Suprapubic skin (tissue), 3 donors: ENCODE data around the gene RPSA.

ENCODE experiments used
- POLR2A ChIP-seq, 2 donors: fragments of 450-650 bp; IDR thresholded peaks; one replicate each; pipeline ENCODE4 v1.6.1; 2017; ENCODE audit warnings: antibody characterized with exemption in 2 of 2, mild to moderate bottlenecking in 2 of 2, moderate library complexity in 2 of 2
- TF ChIP-seq, protein P1 (sequence below), 2 donors: fragments of 200-600 bp in 1 of 2; fragments of 450-650 bp in 1 of 2; sonication (generic) in 1 of 2; IDR thresholded peaks; one replicate each; pipeline ENCODE4 v1.5.1; 2016 to 2019; ENCODE audit warnings: antibody characterized with exemption in 2 of 2, mild to moderate bottlenecking in 1 of 2, moderate library complexity in 1 of 2

DNA sequence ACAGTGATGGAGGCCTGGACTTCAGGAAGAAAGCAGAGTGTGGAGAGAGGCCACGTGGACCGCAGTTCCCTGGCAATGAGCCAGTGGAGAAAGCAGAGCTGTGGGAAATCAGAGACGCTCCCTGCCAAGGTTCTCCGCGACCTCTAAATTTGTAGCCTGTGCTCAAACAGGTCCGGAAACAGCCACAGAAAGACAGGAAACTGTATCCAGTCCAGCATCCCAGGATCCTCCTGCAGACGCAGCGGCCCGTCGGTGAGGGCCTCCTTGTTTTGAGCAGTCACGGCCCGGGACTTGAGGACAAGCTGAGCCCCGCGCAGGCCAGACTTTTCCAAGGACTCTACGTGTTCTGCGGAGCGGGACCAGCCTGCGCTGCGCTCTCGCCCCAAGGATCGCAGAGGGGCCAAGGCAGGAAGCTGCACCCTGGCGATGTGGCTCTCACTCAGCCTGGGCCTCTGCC lies 22.3 kb downstream of the RPSA start:
- TF ChIP-seq, protein P1, sequence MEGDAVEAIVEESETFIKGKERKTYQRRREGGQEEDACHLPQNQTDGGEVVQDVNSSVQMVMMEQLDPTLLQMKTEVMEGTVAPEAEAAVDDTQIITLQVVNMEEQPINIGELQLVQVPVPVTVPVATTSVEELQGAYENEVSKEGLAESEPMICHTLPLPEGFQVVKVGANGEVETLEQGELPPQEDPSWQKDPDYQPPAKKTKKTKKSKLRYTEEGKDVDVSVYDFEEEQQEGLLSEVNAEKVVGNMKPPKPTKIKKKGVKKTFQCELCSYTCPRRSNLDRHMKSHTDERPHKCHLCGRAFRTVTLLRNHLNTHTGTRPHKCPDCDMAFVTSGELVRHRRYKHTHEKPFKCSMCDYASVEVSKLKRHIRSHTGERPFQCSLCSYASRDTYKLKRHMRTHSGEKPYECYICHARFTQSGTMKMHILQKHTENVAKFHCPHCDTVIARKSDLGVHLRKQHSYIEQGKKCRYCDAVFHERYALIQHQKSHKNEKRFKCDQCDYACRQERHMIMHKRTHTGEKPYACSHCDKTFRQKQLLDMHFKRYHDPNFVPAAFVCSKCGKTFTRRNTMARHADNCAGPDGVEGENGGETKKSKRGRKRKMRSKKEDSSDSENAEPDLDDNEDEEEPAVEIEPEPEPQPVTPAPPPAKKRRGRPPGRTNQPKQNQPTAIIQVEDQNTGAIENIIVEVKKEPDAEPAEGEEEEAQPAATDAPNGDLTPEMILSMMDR (IDR thresholded peaks at IDR 0.05): no peak
- no peak for TF ChIP-seq POLR2A (IDR thresholded peaks at IDR 0.05)
